Esophagus muscularis mucosa (tissue), 4 donors: ENCODE measurements around the gene SLC29A3.

ENCODE experiments used
- CTCF ChIP-seq, 3 experiments: fragments of 200-600 bp in 2 of 3; fragments of 450-650 bp in 1 of 3; sonication (generic) in 2 of 3; IDR thresholded peaks; one replicate each; pipeline ENCODE4 v1.5.1; 2017 to 2019; ENCODE audit warnings: antibody characterized with exemption in 3 of 3, mild to moderate bottlenecking in 2 of 3, moderate library complexity in 1 of 3
- EP300 ChIP-seq: sonication (generic); formaldehyde crosslinking; IDR thresholded peaks from one replicate; pipeline ENCODE4 v1.6.1; 2017; ENCODE audit warnings: antibody characterized with exemption
- POLR2A ChIP-seq: fragments of 450-650 bp; IDR thresholded peaks from one replicate; pipeline ENCODE4 v1.6.1; 2017; ENCODE audit warnings: antibody characterized with exemption, moderate library complexity, mild to moderate bottlenecking, low read depth
- POLR2AphosphoS5 ChIP-seq, 2 donors: sonication (generic); formaldehyde crosslinking; IDR thresholded peaks; one replicate each; pipeline ENCODE4 v1.6.1; 2017; ENCODE audit warnings: antibody characterized with exemption in 2 of 2

- TF ChIP-seq CTCF (IDR thresholded peaks at IDR 0.05), result no peak
- TF ChIP-seq POLR2AphosphoS5 (IDR thresholded peaks at IDR 0.05), result no peak
- TF ChIP-seq POLR2A, result no peak
- TF ChIP-seq EP300, result no peak
These were observed 69.1 kb downstream of the SLC29A3 start for GRCh38 chr10:71388171-71388570.
